H1 (cell line): Measurements from ENCODE around the gene PARP1.

Experiments
- CHD2 ChIP-seq: IDR thresholded peaks from 2 replicates; pipeline ENCODE4 v1.6.1; 2012; ENCODE audit warnings: low read length, improper control_type of control experiment
- EP300 ChIP-seq, 2 experiments: IDR thresholded peaks; 1 replicate in 1 of 2; 2 replicates in 1 of 2; pipeline ENCODE4 v1.6.1; 2011 to 2012; ENCODE audit warnings: low read depth in 2 of 2, low read length in 2 of 2, mild to moderate bottlenecking in 2 of 2, borderline replicate concordance in 1 of 2, inconsistent platforms in 1 of 2, moderate library complexity in 1 of 2
- NRF1 ChIP-seq: IDR thresholded peaks from 2 replicates; pipeline ENCODE4 v1.6.1; 2011; ENCODE audit warnings: mild to moderate bottlenecking, low read depth, low read length, improper control_type of control experiment
- POLR2A ChIP-seq, 2 experiments: IDR thresholded peaks; 1 replicate in 1 of 2; 2 replicates in 1 of 2; pipeline ENCODE4 v1.6.1; 2011; ENCODE audit warnings: low read depth in 2 of 2, low read length in 2 of 2, mild to moderate bottlenecking in 2 of 2; ENCODE audit errors: control extremely low read depth in 1 of 2
- RAD21 ChIP-seq, 2 experiments: IDR thresholded peaks in 1 of 2; conservative IDR thresholded peaks in 1 of 2; 2 replicates each; pipeline ENCODE4 v1.6.1; 2011; ENCODE audit warnings: low read depth in 2 of 2, low read length in 2 of 2, improper control_type of control experiment in 1 of 2, inconsistent platforms in 1 of 2, mild to moderate bottlenecking in 1 of 2, moderate library complexity in 1 of 2
- TAF7 ChIP-seq: optimal IDR thresholded peaks from 2 replicates; pipeline ENCODE3; 2011; ENCODE audit warnings: low read depth, mild to moderate bottlenecking, inconsistent platforms, low read length, moderate library complexity, borderline replicate concordance
- TCF12 ChIP-seq: IDR thresholded peaks from 2 replicates; pipeline ENCODE4 v1.6.1; 2011; ENCODE audit warnings: low read depth, mild to moderate bottlenecking, low read length
- TEAD4 ChIP-seq: IDR thresholded peaks from 2 replicates; pipeline ENCODE4 v1.6.1; 2012; ENCODE audit warnings: low read depth, low read length, inconsistent platforms, mixed read lengths
- YY1 ChIP-seq: IDR thresholded peaks from 2 replicates; pipeline ENCODE4 v1.6.1; 2011; ENCODE audit warnings: low read depth, mild to moderate bottlenecking, low read length
- TF ChIP-seq, protein P1 (sequence below): IDR thresholded peaks from 2 replicates; pipeline ENCODE4 v1.6.1; 2011; ENCODE audit warnings: low read length, improper control_type of control experiment
- TF ChIP-seq, protein P2 (sequence below), 3 experiments: IDR thresholded peaks; 1 replicate in 2 of 3; 2 replicates in 1 of 3; pipeline versions ENCODE4 v1.5.1 to v1.6.1; 2011; ENCODE audit warnings: low read length in 3 of 3, mild to moderate bottlenecking in 3 of 3, inconsistent platforms in 2 of 3, low read depth in 1 of 3, moderate library complexity in 1 of 3; ENCODE audit not compliant: insufficient read depth in 1 of 3; ENCODE audit errors: control extremely low read depth in 1 of 3

DNA sequence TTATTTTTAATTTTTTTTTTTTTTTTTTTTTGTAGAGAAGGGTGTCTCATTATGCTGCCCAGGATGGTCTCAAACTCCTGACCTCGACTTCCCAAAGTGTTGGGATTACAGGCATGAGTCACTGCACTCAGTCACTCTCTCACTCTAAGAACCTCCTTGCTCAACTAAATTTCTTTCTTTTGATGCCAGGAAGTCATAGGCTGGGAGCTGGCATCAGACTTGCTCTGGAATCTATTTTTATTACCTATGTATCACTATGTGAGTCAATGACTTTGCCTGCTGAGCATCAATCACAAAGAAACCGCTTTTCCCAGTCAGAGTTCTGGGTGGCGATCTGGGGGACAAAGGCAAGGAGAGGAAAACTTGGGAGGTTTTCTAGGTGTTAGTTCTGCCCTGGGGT lies 35.5 kb upstream of the PARP1 start:
- no peak for TF ChIP-seq POLR2A (IDR thresholded peaks at IDR 0.05; ENCODE audit: control extremely low read depth in 1 of 2, low read depth in 2 of 2, low read length in 2 of 2)
- no peak for TF ChIP-seq RAD21 (IDR thresholded peaks at IDR 0.05 in 1 of 2, conservative IDR thresholded peaks at IDR 0.05 in 1 of 2; ENCODE audit: low read depth in 2 of 2, low read length in 2 of 2)
- no peak for TF ChIP-seq TCF12
- TF ChIP-seq, protein P1, sequence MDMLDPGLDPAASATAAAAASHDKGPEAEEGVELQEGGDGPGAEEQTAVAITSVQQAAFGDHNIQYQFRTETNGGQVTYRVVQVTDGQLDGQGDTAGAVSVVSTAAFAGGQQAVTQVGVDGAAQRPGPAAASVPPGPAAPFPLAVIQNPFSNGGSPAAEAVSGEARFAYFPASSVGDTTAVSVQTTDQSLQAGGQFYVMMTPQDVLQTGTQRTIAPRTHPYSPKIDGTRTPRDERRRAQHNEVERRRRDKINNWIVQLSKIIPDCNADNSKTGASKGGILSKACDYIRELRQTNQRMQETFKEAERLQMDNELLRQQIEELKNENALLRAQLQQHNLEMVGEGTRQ, result no peak
- TF ChIP-seq CHD2, result no peak
- no peak for TF ChIP-seq TAF7
- no peak for TF ChIP-seq YY1
- TF ChIP-seq TEAD4, result no peak
- TF ChIP-seq, protein P2, sequence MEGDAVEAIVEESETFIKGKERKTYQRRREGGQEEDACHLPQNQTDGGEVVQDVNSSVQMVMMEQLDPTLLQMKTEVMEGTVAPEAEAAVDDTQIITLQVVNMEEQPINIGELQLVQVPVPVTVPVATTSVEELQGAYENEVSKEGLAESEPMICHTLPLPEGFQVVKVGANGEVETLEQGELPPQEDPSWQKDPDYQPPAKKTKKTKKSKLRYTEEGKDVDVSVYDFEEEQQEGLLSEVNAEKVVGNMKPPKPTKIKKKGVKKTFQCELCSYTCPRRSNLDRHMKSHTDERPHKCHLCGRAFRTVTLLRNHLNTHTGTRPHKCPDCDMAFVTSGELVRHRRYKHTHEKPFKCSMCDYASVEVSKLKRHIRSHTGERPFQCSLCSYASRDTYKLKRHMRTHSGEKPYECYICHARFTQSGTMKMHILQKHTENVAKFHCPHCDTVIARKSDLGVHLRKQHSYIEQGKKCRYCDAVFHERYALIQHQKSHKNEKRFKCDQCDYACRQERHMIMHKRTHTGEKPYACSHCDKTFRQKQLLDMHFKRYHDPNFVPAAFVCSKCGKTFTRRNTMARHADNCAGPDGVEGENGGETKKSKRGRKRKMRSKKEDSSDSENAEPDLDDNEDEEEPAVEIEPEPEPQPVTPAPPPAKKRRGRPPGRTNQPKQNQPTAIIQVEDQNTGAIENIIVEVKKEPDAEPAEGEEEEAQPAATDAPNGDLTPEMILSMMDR (IDR thresholded peaks at IDR 0.05; ENCODE audit: control extremely low read depth in 1 of 3, insufficient read depth in 1 of 3, low read depth in 1 of 3, low read length in 3 of 3), result no peak
- no peak for TF ChIP-seq NRF1
- no peak for TF ChIP-seq EP300 (IDR thresholded peaks at IDR 0.05; ENCODE audit: borderline replicate concordance in 1 of 2, low read depth in 2 of 2, low read length in 2 of 2)
